ENCODE measurements around the gene TSACC.

Gene TSACC

GRCh38 chr1:156394835-156395461 is 56.6 kb downstream of the TSACC start:
- DNase-seq = no peak
